Measurements from ENCODE around the gene ALOX15. TPM values are rescaled to one million over a fixed set of nuclear protein-coding genes. Genes with fewer than 3 reads are reported as not detected.
"Not testable (repeated sequence)": the region's sequence is repeated elsewhere in the genome, so short reads cannot be mapped to it uniquely, and the experiment has no call there.

Gene ALOX15
- total RNA-seq, 1 experiment from 2014 or later: 1.8 TPM

DNA sequence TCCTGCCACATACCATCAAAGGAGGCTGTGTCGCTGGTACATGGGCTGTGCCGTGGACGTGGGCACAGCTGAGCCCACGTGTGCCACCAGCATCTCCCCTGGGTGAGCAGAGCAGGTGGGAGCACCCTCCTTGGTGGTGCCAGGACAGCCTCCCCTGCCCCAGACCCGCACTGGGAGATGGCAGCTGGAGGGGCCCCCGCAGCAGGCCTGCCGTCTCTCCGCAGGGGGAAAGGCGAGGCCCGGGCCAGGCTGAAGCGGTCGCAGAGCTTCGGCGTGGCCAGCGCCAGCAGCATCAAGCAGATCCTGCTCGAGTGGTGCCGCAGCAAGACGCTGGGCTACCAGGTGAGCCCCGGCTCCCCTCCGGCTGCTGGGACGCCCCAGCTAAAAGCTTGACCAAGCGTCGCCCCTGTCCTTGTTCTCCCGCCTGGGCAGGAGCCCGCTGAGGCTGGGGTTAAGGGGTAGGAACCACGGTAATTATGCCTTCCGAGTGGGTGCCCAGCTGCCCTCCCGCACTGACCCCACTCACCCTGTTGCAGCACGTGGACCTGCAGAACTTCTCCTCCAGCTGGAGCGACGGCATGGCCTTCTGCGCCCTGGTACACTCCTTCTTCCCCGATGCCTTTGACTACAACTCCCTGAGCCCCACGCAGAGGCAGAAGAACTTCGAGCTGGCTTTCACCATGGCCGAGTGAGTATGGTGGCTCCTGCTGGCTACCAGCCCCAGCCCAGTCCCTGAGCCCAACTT is 44.7 kb downstream of the ALOX15 start:
- H4K20me1 ChIP-seq (ENCODE audit: insufficient read depth): no peaks in the 10 kb centered on the region
- TF ChIP-seq, protein P1, sequence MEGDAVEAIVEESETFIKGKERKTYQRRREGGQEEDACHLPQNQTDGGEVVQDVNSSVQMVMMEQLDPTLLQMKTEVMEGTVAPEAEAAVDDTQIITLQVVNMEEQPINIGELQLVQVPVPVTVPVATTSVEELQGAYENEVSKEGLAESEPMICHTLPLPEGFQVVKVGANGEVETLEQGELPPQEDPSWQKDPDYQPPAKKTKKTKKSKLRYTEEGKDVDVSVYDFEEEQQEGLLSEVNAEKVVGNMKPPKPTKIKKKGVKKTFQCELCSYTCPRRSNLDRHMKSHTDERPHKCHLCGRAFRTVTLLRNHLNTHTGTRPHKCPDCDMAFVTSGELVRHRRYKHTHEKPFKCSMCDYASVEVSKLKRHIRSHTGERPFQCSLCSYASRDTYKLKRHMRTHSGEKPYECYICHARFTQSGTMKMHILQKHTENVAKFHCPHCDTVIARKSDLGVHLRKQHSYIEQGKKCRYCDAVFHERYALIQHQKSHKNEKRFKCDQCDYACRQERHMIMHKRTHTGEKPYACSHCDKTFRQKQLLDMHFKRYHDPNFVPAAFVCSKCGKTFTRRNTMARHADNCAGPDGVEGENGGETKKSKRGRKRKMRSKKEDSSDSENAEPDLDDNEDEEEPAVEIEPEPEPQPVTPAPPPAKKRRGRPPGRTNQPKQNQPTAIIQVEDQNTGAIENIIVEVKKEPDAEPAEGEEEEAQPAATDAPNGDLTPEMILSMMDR (conservative IDR thresholded peaks at IDR 0.05): no peak
- TF ChIP-seq EZH2 (IDR thresholded peaks at IDR 0.05; ENCODE audit: low read depth): no peak
- H3K9me2 ChIP-seq (ENCODE audit: insufficient read depth): no peaks in the 10 kb centered on the region
- no peaks in the 10 kb centered on the region for H3K79me2 ChIP-seq (ENCODE audit: low read depth)
- BruUV-seq (replicated peaks): no TSS peak
- no peak overlapping the region for H3K4me2 ChIP-seq
- POLR2A ChIA-PET (ENCODE audit: unreplicated experiment): no interaction called here
- no peaks in the 10 kb centered on the region for H3K9me3 ChIP-seq (ENCODE audit: insufficient read depth, low read depth)
- intact Hi-C loops (cut with micrococcal nuclease; ENCODE audit: unreplicated experiment): no loop called here
- DNase-seq: no peak
- H3F3A ChIP-seq (ENCODE audit: insufficient read depth, low read depth): peaks cover 13% of the 10 kb centered on the region; the same call in 1 of the 2 replicates
- no peak overlapping the region for H3K27ac ChIP-seq
- H3K36me3 ChIP-seq (ENCODE audit: low read depth): no peaks in the 10 kb centered on the region
- H3K4me1 ChIP-seq (replicated peaks; ENCODE audit: insufficient read depth): peaks cover 16% of the 10 kb centered on the region
- CTCF ChIA-PET: no interaction called here
- H3K27me3 ChIP-seq (ENCODE audit: insufficient read depth, low read depth): peaks cover 42% of the 10 kb centered on the region
- H3K4me3 ChIP-seq: no peak overlapping the region
- H2AFZ ChIP-seq: no peak overlapping the region

DNA sequence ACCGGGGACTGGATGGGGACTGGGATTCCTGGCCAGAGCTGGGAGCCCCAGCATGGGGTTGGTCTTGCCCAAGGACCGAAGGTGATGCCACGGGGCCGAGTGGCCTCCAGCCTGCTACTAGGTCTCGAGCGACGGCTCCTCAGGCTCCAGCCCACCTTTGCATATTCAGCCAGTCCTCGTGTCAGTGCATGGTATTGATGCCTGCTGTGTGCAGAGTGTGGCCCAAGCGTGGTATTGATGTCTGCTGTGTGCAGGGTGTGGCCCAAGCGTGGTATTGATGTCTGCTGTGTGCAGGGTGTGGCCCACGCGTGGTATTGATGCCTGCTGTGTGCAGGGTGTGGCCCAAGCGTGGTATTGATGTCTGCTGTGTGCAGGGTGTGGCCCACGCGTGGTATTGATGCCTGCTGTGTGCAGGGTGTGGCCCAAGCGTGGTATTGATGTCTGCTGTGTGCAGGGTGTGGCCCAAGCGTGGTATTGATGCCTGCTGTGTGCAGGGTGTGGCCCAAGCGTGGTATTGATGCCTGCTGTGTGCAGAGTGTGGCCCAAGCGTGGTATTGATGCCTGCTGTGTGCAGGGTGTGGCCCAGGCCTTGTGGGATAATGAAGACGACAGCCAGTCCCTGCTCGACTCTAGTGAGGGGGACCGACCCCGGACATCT is 45.7 kb downstream of the ALOX15 start:
- H3K4me2 ChIP-seq; H3K36me3 ChIP-seq (ENCODE audit: low read depth); POLR2A ChIA-PET (ENCODE audit: unreplicated experiment); H2AFZ ChIP-seq; H3K9me3 ChIP-seq (ENCODE audit: insufficient read depth, low read depth); H4K20me1 ChIP-seq (ENCODE audit: insufficient read depth); H3K9me2 ChIP-seq (ENCODE audit: insufficient read depth); BruUV-seq (replicated peaks); H3K79me2 ChIP-seq (ENCODE audit: low read depth); CTCF ChIA-PET; H3K4me3 ChIP-seq; DNase-seq; intact Hi-C loops (cut with micrococcal nuclease; ENCODE audit: unreplicated experiment); H3K27ac ChIP-seq: not testable (repeated sequence)
- peaks cover 52% of the 10 kb centered on the region for H3K27me3 ChIP-seq (ENCODE audit: insufficient read depth, low read depth)
- peaks cover 16% of the 10 kb centered on the region for H3K4me1 ChIP-seq (replicated peaks; ENCODE audit: insufficient read depth)
- H3F3A ChIP-seq (ENCODE audit: insufficient read depth, low read depth): peaks cover 13% of the 10 kb centered on the region; the same call in 1 of the 2 replicates

DNA sequence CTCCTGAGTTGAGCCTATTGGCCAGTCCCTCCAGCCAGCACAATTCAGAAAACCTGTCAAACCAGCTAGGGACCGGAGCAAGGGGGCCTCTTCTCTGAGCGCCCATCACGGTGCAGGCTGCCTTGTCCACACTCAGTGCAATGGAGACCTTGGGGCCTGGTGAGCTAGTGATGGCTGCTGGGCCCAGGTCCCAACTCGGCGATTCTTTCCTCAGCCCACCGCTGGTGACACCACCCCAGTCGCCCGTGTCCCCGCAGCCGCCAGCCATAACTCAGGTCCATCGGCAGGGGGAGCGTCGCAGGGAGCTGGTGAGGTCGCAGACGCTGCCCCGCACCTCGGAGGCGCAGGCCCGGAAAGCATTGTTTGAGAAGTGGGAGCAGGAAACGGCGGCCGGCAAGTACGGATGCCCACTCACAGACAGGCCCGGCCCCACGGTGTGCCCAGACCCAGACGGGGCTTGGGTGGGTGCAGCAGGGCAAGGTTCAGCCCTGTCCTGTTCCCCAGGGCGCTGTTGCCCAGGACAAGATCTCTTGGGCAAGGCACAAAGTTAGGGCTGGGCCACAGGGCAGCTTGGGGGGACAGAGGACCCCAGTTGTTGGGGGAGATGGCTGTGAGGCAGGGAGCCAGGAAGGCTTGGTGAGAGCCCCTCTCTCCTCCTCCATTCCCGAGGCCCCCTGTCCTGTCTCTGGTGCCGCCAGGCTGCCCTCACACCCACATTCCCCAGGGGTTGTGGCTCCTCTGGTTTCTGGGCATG is 46.4 kb downstream of the ALOX15 start:
- peaks cover 59% of the 10 kb centered on the region for H3K27me3 ChIP-seq (ENCODE audit: insufficient read depth, low read depth)
- no TSS peak for BruUV-seq (replicated peaks)
- CTCF ChIA-PET: no interaction called here
- H3K9me2 ChIP-seq (ENCODE audit: insufficient read depth): no peaks in the 10 kb centered on the region
- H3K9me3 ChIP-seq (ENCODE audit: insufficient read depth, low read depth): no peaks in the 10 kb centered on the region
- no peak overlapping the region for H2AFZ ChIP-seq
- H3K36me3 ChIP-seq (ENCODE audit: low read depth): no peaks in the 10 kb centered on the region
- no peak for DNase-seq
- intact Hi-C loops (cut with micrococcal nuclease; ENCODE audit: unreplicated experiment): no loop called here
- no peak overlapping the region for H3K4me2 ChIP-seq
- H3F3A ChIP-seq (ENCODE audit: insufficient read depth, low read depth): peaks cover 9% of the 10 kb centered on the region; the same call in 1 of the 2 replicates
- H3K4me1 ChIP-seq (replicated peaks; ENCODE audit: insufficient read depth): peaks cover 10% of the 10 kb centered on the region
- no peak overlapping the region for H3K4me3 ChIP-seq
- POLR2A ChIA-PET (ENCODE audit: unreplicated experiment): no interaction called here
- no peak overlapping the region for H3K27ac ChIP-seq
- H3K79me2 ChIP-seq (ENCODE audit: low read depth): no peaks in the 10 kb centered on the region
- H4K20me1 ChIP-seq (ENCODE audit: insufficient read depth): no peaks in the 10 kb centered on the region
- TF ChIP-seq EZH2 (IDR thresholded peaks at IDR 0.05; ENCODE audit: low read depth): no peak
- TF ChIP-seq, protein P1 (conservative IDR thresholded peaks at IDR 0.05): no peak

Data from PC-9 (cell line).